DND-41 (cell line): ENCODE measurements around the gene CSRNP3.

ENCODE experiments used
- ATAC-seq: fragments of 200-7000 bp; cut with Tn5 transposase; 3 replicates; pipeline ENCODE4 v1.9.1; 2021; ENCODE audit warnings: low read depth; ENCODE audit not compliant: insufficient read depth
- DNase-seq: peaks from one replicate; pipeline ENCODE4 v3.0.0-alpha.2; 2020
- H2AFZ ChIP-seq: 2 replicates; pipeline ENCODE4 v1.6.0; 2012; ENCODE audit warnings: low read depth, low read length
- H3K27ac ChIP-seq: 2 replicates; pipeline ENCODE4 v1.5.1; 2012; ENCODE audit warnings: low read length, inconsistent platforms
- H3K27me3 ChIP-seq: fragments of 200-600 bp; sonication (generic); 2 replicates; pipeline ENCODE4 v1.6.0; 2012; ENCODE audit warnings: low read length, mild to moderate bottlenecking, inconsistent platforms; ENCODE audit not compliant: insufficient read depth, poor library complexity
- H3K36me3 ChIP-seq: 2 replicates; pipeline ENCODE4 v1.5.1; 2012; ENCODE audit warnings: low read length, inconsistent platforms; ENCODE audit not compliant: insufficient read depth
- H3K4me1 ChIP-seq: 2 replicates; pipeline ENCODE4 v1.5.1; 2012; ENCODE audit warnings: mild to moderate bottlenecking, low read length; ENCODE audit not compliant: insufficient read depth
- H3K4me2 ChIP-seq: 2 replicates; pipeline ENCODE4 v1.6.0; 2012; ENCODE audit warnings: mild to moderate bottlenecking, moderate library complexity, low read length, inconsistent platforms; ENCODE audit not compliant: insufficient read depth
- H3K4me3 ChIP-seq, 2 experiments: fragments of 200-600 bp in 1 of 2; shearing (Covaris generic) in 1 of 2; 2 replicates each; pipeline ENCODE4 v1.5.1; 2012 to 2016; ENCODE audit warnings: inconsistent platforms in 2 of 2, low read length in 2 of 2, mild to moderate bottlenecking in 2 of 2, low read depth in 1 of 2, moderate library complexity in 1 of 2
- H3K79me2 ChIP-seq: 2 replicates; pipeline ENCODE4 v1.6.0; 2012; ENCODE audit warnings: low read length, inconsistent platforms; ENCODE audit not compliant: insufficient read depth
- H3K9ac ChIP-seq: 2 replicates; pipeline ENCODE4 v1.6.0; 2012; ENCODE audit warnings: low read depth, mild to moderate bottlenecking, inconsistent platforms, low read length, moderate library complexity
- H3K9me3 ChIP-seq: 2 replicates; pipeline ENCODE4 v1.5.1; 2012; ENCODE audit warnings: low read length, moderate library complexity, mild to moderate bottlenecking, inconsistent platforms; ENCODE audit not compliant: insufficient read depth, severe bottlenecking
- H4K20me1 ChIP-seq: 2 replicates; pipeline ENCODE4 v1.6.0; 2012; ENCODE audit warnings: low read length; ENCODE audit not compliant: insufficient read depth
- CTCF ChIP-seq: IDR thresholded peaks from 2 replicates; pipeline ENCODE4 v1.5.1; 2012; ENCODE audit warnings: borderline replicate concordance, low read length, moderate library complexity, mild to moderate bottlenecking; ENCODE audit not compliant: poor library complexity, severe bottlenecking; ENCODE audit errors: extremely low read depth
- EZH2 ChIP-seq: IDR thresholded peaks from 3 replicates; pipeline ENCODE4 v1.6.1; 2012; ENCODE audit warnings: borderline replicate concordance, low read depth, mild to moderate bottlenecking, moderate library complexity, low read length, inconsistent platforms; ENCODE audit not compliant: severe bottlenecking

The CSRNP3 gene

GRCh38 chr2:165636959-165637358 lies 167.5 kb downstream of the CSRNP3 start:
- no peaks in the 10 kb centered on the region for H3K9me3 ChIP-seq
- ATAC-seq (no peak), DNase-seq (no peak)
- no peak overlapping the region for H3K4me3 ChIP-seq
- no peaks in the 10 kb centered on the region for H4K20me1 ChIP-seq
- no peak for TF ChIP-seq CTCF
- TF ChIP-seq EZH2, result no peak
- H3K27ac ChIP-seq, result no peak overlapping the region
- H3K9ac ChIP-seq, result no peak overlapping the region
- H2AFZ ChIP-seq, result no peak overlapping the region
- H3K4me1 ChIP-seq, result no peaks in the 10 kb centered on the region
- H3K36me3 ChIP-seq, result no peaks in the 10 kb centered on the region
- H3K79me2 ChIP-seq, result no peaks in the 10 kb centered on the region
- H3K27me3 ChIP-seq, result no peaks in the 10 kb centered on the region
- H3K4me2 ChIP-seq, result no peak overlapping the region

- Histone ChIP-seq H3K36me3 (no peaks in the 10 kb centered on the region), H3K4me3 (no peak overlapping the region), H3K4me1 (no peaks in the 10 kb centered on the region), H3K9me3 (no peaks in the 10 kb centered on the region), H3K27me3 (no peaks in the 10 kb centered on the region), H2AFZ (no peak overlapping the region), H3K4me2 (no peak overlapping the region), H3K9ac (no peak overlapping the region), H4K20me1 (no peaks in the 10 kb centered on the region), H3K79me2 (no peaks in the 10 kb centered on the region), H3K27ac (no peak overlapping the region)
- ATAC-seq (no peak), DNase-seq (no peak)
- TF ChIP-seq CTCF, result no peak
- no peak for TF ChIP-seq EZH2
Measured at GRCh38 chr2:165637396-165637795, 167.9 kb downstream of the CSRNP3 start.

GRCh38 chr2:165639504-165639903 lies 170.0 kb downstream of the CSRNP3 start:
- Histone ChIP-seq H3K4me3 (no peak overlapping the region), H3K27ac (no peak overlapping the region), H4K20me1 (no peaks in the 10 kb centered on the region), H3K4me2 (no peak overlapping the region), H3K36me3 (no peaks in the 10 kb centered on the region), H3K9me3 (no peaks in the 10 kb centered on the region), H3K79me2 (no peaks in the 10 kb centered on the region), H3K9ac (no peak overlapping the region), H3K4me1 (no peaks in the 10 kb centered on the region), H3K27me3 (no peaks in the 10 kb centered on the region), H2AFZ (no peak overlapping the region)
- no peak for DNase-seq
- no peak for ATAC-seq
- no peak for TF ChIP-seq EZH2

- no peaks in the 10 kb centered on the region for H3K79me2 ChIP-seq
- H3K27ac ChIP-seq, result no peak overlapping the region
- H3K9ac ChIP-seq, result no peak overlapping the region
- ATAC-seq (no peak), DNase-seq (no peak)
- H3K27me3 ChIP-seq, result no peaks in the 10 kb centered on the region
- H3K36me3 ChIP-seq, result no peaks in the 10 kb centered on the region
- H4K20me1 ChIP-seq, result no peaks in the 10 kb centered on the region
- no peaks in the 10 kb centered on the region for H3K9me3 ChIP-seq
- H3K4me1 ChIP-seq, result no peaks in the 10 kb centered on the region
- TF ChIP-seq EZH2, result no peak
- no peak for TF ChIP-seq CTCF
- H3K4me3 ChIP-seq, result no peak overlapping the region
- H2AFZ ChIP-seq, result no peak overlapping the region
- no peak overlapping the region for H3K4me2 ChIP-seq
Measured at GRCh38 chr2:165640247-165640929, 170.9 kb downstream of the CSRNP3 start.
